HG03175 (cell line): Measurements from ENCODE around the gene EFHB.
"Not testable (repeated sequence)": the region's sequence is repeated elsewhere in the genome, so short reads cannot be mapped to it uniquely, and the experiment has no call there.

Experiments used
- ATAC-seq: cut with Tn5 transposase; IDR thresholded peaks from one replicate; pipeline ENCODE4 v1.9.1; 2021; ENCODE audit warnings: mild to moderate bottlenecking, moderate library complexity; ENCODE audit not compliant: unreplicated experiment

The EFHB gene

GRCh38 chr3:19932422-19932821 is 1.6 kb downstream of the EFHB start:
- no peak for ATAC-seq

- peak; percentile 49 for ATAC-seq
Measured at GRCh38 chr3:19931767-19932188, 2.2 kb downstream of the EFHB start.

GRCh38 chr3:19931180-19931692 is 2.8 kb downstream of the EFHB start:
- peak; percentile 51 for ATAC-seq

- ATAC-seq, result no peak
Measured at GRCh38 chr3:19920401-19921080, 13.5 kb downstream of the EFHB start.

- no peak for ATAC-seq
Measured at GRCh38 chr3:19917167-19917566, 16.9 kb downstream of the EFHB start.

GRCh38 chr3:19911452-19911851 is 22.6 kb downstream of the EFHB start:
- ATAC-seq, result no peak

- ATAC-seq, result no peak
Measured at GRCh38 chr3:19907523-19907922, 26.5 kb downstream of the EFHB start.

- no peak for ATAC-seq
Measured at GRCh38 chr3:19903649-19904048, 30.4 kb downstream of the EFHB start.

GRCh38 chr3:19901918-19902317 is 32.1 kb downstream of the EFHB start:
- no peak for ATAC-seq

GRCh38 chr3:19901337-19901736 is 32.7 kb downstream of the EFHB start:
- ATAC-seq, result no peak

- not testable (repeated sequence) for ATAC-seq
Measured at GRCh38 chr3:19899833-19900232, 34.2 kb downstream of the EFHB start.

- no peak for ATAC-seq
Measured at GRCh38 chr3:19899264-19899663, 34.8 kb downstream of the EFHB start.

GRCh38 chr3:19898721-19899120 is 35.3 kb downstream of the EFHB start:
- ATAC-seq, result no peak

GRCh38 chr3:19891740-19892139 is 42.3 kb downstream of the EFHB start:
- ATAC-seq, result no peak

GRCh38 chr3:19888428-19889152 is 45.4 kb downstream of the EFHB start:
- no peak for ATAC-seq

GRCh38 chr3:19887122-19887521 is 46.9 kb downstream of the EFHB start:
- not testable (repeated sequence) for ATAC-seq

GRCh38 chr3:19886404-19886803 is 47.6 kb downstream of the EFHB start:
- ATAC-seq, result no peak

GRCh38 chr3:19885468-19885867 is 48.5 kb downstream of the EFHB start:
- ATAC-seq, result peak; percentile 59

- ATAC-seq, result no peak
Measured at GRCh38 chr3:19881852-19882251, 52.2 kb downstream of the EFHB start.

GRCh38 chr3:19881036-19881435 is 53.0 kb downstream of the EFHB start:
- no peak for ATAC-seq

GRCh38 chr3:19877656-19878055 is 56.4 kb downstream of the EFHB start:
- no peak for ATAC-seq

GRCh38 chr3:19866751-19867347 is 67.2 kb downstream of the EFHB start:
- peak; percentile 87 for ATAC-seq
